Stimulated activated CD8-positive, alpha-beta memory T cell treated with anti-CD3 and anti-CD28 coated beads, Interleukin-15, amount 100 ng/mL, for 1 hour (primary cell): ENCODE data around the gene RNF220.

Source experiments
- DNase-seq: peaks from one replicate; pipeline ENCODE4 v3.0.0-alpha.2; 2020; ENCODE audit warnings: low read depth

The RNF220 gene

GRCh38 chr1:44523593-44524591, 118.8 kb downstream of the RNF220 start:
- no peak for DNase-seq

GRCh38 chr1:44524655-44525500, 119.8 kb downstream of the RNF220 start:
- no peak for DNase-seq

GRCh38 chr1:44526295-44527073, 121.4 kb downstream of the RNF220 start:
- no peak for DNase-seq

- no peak for DNase-seq
These were observed 126.9 kb downstream of the RNF220 start for GRCh38 chr1:44531785-44532566.

GRCh38 chr1:44532567-44532944, 127.5 kb downstream of the RNF220 start:
- DNase-seq: no peak

GRCh38 chr1:44534771-44535170, 129.7 kb downstream of the RNF220 start:
- no peak for DNase-seq

GRCh38 chr1:44536357-44537209, 131.5 kb downstream of the RNF220 start:
- DNase-seq: no peak

- no peak for DNase-seq
These were observed 132.5 kb downstream of the RNF220 start for GRCh38 chr1:44537538-44537937.

- no peak for DNase-seq
These were observed 132.9 kb downstream of the RNF220 start for GRCh38 chr1:44537956-44538355.

- DNase-seq: no peak
These were observed 135.1 kb downstream of the RNF220 start for GRCh38 chr1:44539991-44540730.

GRCh38 chr1:44542420-44543063, 137.5 kb downstream of the RNF220 start:
- DNase-seq: no peak

GRCh38 chr1:44543064-44543744, 138.1 kb downstream of the RNF220 start:
- DNase-seq: no peak

GRCh38 chr1:44543786-44544185, 138.7 kb downstream of the RNF220 start:
- no peak for DNase-seq

- no peak for DNase-seq
These were observed 139.9 kb downstream of the RNF220 start for GRCh38 chr1:44544960-44545359.

GRCh38 chr1:44545961-44546360, 140.9 kb downstream of the RNF220 start:
- no peak for DNase-seq

GRCh38 chr1:44546403-44547053, 141.5 kb downstream of the RNF220 start:
- no peak for DNase-seq

GRCh38 chr1:44547361-44547760, 142.3 kb downstream of the RNF220 start:
- DNase-seq: no peak

GRCh38 chr1:44547837-44548236, 142.8 kb downstream of the RNF220 start:
- no peak for DNase-seq
